K562 (cell line): Measurements from ENCODE around the gene TAAR5. TPM values are rescaled to one million over a fixed set of nuclear protein-coding genes. Genes with fewer than 3 reads are reported as not detected.

ENCODE experiments used
- ATAC-seq: fragments of 200-7000 bp; cut with Tn5 transposase; 3 replicates; pipeline ENCODE4 v1.9.1; 2020; ENCODE audit warnings: moderate library complexity
- BruUV-seq: library from RNA; stranded (reverse); fragments of 400-500 nt; replicated peaks from 2 replicates; lab custom pipeline; 2021; lab: Mats Ljungman, UMichigan
- CTCF ChIA-PET: fragments of 300-600 bp; formaldehyde crosslinking; extraction: SDS; loops from one replicate; lab custom pipeline; 2021; ENCODE audit warnings: low intra/inter-chr PET ratio; lab: Yijun Ruan, JAX
- POLR2A ChIA-PET: fragments of 300-600, 350-650 bp; sonication (Branson Sonifier 250); formaldehyde crosslinking; extraction: SDS; loops from one replicate; lab custom pipeline; 2021; ENCODE audit warnings: antibody characterized with exemption, inconsistent platforms; lab: Yijun Ruan, JAX
- DNase-seq, 4 experiments: peaks; one replicate each; pipeline versions ENCODE4 v3.0.0 to v3.0.0-alpha.2; 2011 to 2018; ENCODE audit warnings: low spot score in 3 of 4, mixed read lengths in 3 of 4; ENCODE audit errors: extremely low read depth in 1 of 4
- FAIRE-seq: peaks from 2 replicates; lab custom pipeline; 2011; peaks lifted over from hg19 to GRCh38; lab: Jason Lieb, UNC
- H2AFZ ChIP-seq: 2 replicates; pipeline ENCODE4 v1.6.0; 2011; ENCODE audit warnings: low read depth, low read length, control low read depth, inconsistent platforms
- H3K27ac ChIP-seq: fragments of 200-600 bp; 3 replicates; pipeline ENCODE4 v1.8.0; 2011; ENCODE audit warnings: low read depth, mild to moderate bottlenecking, control low read depth, inconsistent platforms, low read length, moderate library complexity, mixed read lengths; ENCODE audit errors: extremely low read depth
- H3K27me3 ChIP-seq, 2 experiments: fragments of 300-600 bp in 1 of 2; 2 replicates in 1 of 2; 3 replicates in 1 of 2; pipeline versions ENCODE4 v1.6.0 to v1.8.0; 2011; ENCODE audit warnings: inconsistent platforms in 2 of 2, low read length in 2 of 2, mild to moderate bottlenecking in 1 of 2, mixed read lengths in 1 of 2, moderate library complexity in 1 of 2; ENCODE audit not compliant: control insufficient read depth in 2 of 2, insufficient read depth in 2 of 2
- H3K36me3 ChIP-seq: fragments of 300-600 bp; 3 replicates; pipeline ENCODE4 v1.8.0; 2011; ENCODE audit warnings: mild to moderate bottlenecking, low read length, inconsistent platforms; ENCODE audit not compliant: control insufficient read depth, insufficient read depth
- H3K4me1 ChIP-seq, 2 experiments: fragments of 200-600 bp in 1 of 2; replicated peaks in 1 of 2; 2 replicates in 1 of 2; 3 replicates in 1 of 2; pipeline versions ENCODE4 v1.5.1 to v1.8.0; 2011; ENCODE audit warnings: inconsistent platforms in 2 of 2, low read length in 2 of 2, mild to moderate bottlenecking in 1 of 2, mixed read lengths in 1 of 2, moderate library complexity in 1 of 2; ENCODE audit not compliant: control insufficient read depth in 2 of 2, insufficient read depth in 2 of 2
- H3K4me2 ChIP-seq: 2 replicates; pipeline ENCODE4 v1.6.1; 2011; ENCODE audit warnings: low read length, control low read depth, inconsistent platforms, mixed read lengths; ENCODE audit not compliant: insufficient read depth
- H3K4me3 ChIP-seq: fragments of 200-600 bp; sonication (generic), shearing (Covaris generic); 2 replicates; pipeline ENCODE4 v1.5.1; 2016; ENCODE audit warnings: control low read depth, inconsistent platforms
- H3K79me2 ChIP-seq: fragments of 200-600 bp; 3 replicates; pipeline ENCODE4 v1.8.0; 2011; ENCODE audit warnings: low read length, inconsistent platforms; ENCODE audit not compliant: control insufficient read depth, insufficient read depth
- H3K9ac ChIP-seq, 2 experiments: 2 replicates each; pipeline versions ENCODE4 v1.6.0 to v1.6.1; 2011; ENCODE audit warnings: low read depth in 2 of 2, low read length in 2 of 2, control low read depth in 1 of 2, inconsistent platforms in 1 of 2, mild to moderate bottlenecking in 1 of 2, mixed read lengths in 1 of 2; ENCODE audit not compliant: insufficient read depth in 1 of 2
- H3K9me1 ChIP-seq: one replicate; pipeline ENCODE4 v1.6.0; 2011; ENCODE audit warnings: inconsistent platforms, mild to moderate bottlenecking, low read length, moderate library complexity; ENCODE audit not compliant: control insufficient read depth, insufficient read depth
- H3K9me3 ChIP-seq: replicated peaks from 2 replicates; pipeline ENCODE4 v1.5.1; 2011; ENCODE audit warnings: low read depth, low read length, inconsistent platforms; ENCODE audit not compliant: control insufficient read depth, insufficient read depth
- H4K20me1 ChIP-seq: replicated peaks from 2 replicates; pipeline ENCODE4 v1.6.1; 2011; ENCODE audit warnings: low read length, inconsistent platforms, mixed read lengths; ENCODE audit not compliant: control insufficient read depth, insufficient read depth
- BRD9 ChIP-seq: fragments of 450-650 bp; IDR thresholded peaks from 2 replicates; pipeline ENCODE4 v1.6.1; 2018; ENCODE audit warnings: low read depth; ENCODE audit not compliant: partially characterized antibody
- GTF2A2 ChIP-seq: IDR thresholded peaks from 2 replicates; pipeline ENCODE4 v1.6.1; 2016; ENCODE audit warnings: mild to moderate bottlenecking, missing genetic modification characterization, missing compliant biosample characterization
- HIVEP1 ChIP-seq: fragments of 250-450 bp; sonication (Bioruptor Pico); IDR thresholded peaks from 2 replicates; pipeline ENCODE4 v1.4.0; 2020; ENCODE audit warnings: mild to moderate bottlenecking
- KLF16 ChIP-seq: IDR thresholded peaks from 2 replicates; pipeline ENCODE4 v1.6.1; 2016; ENCODE audit warnings: antibody characterized with exemption
- TSC22D4 ChIP-seq: fragments of 450-650 bp; IDR thresholded peaks from 2 replicates; pipeline ENCODE4 v1.6.1; 2016; ENCODE audit warnings: missing genetic modification characterization, missing biosample characterization, control low read depth
- WGBS: fragments of 100-300 bp; shearing (Covaris generic); methylation state at CpG from one replicate; pipeline ENCODE4 v1.1.6; 2016; ENCODE audit warnings: low coverage, mixed read lengths; ENCODE audit not compliant: insufficient coverage; ENCODE audit errors: missing lambda C conversion rate; 5-methylcytosine and 5-hydroxymethylcytosine counted together
- in situ Hi-C: fragments of 300-500 bp; cut with MboI; formaldehyde crosslinking; loops from 4 replicates; pipeline ENCODE4 v1.15.0; 2018; ENCODE audit warnings: inconsistent platforms, mixed read lengths
- intact Hi-C: fragments of 100-400 bp; cut with micrococcal nuclease; formaldehyde crosslinking; loops from 2 replicates; pipeline ENCODE4 v1.14.2; 2022
- polyA plus RNA-seq, 8 experiments: library from polyadenylated mRNA; depleted of rRNA in 4 of 8; stranded (reverse) in 5 of 8; unstranded in 3 of 8; fragments of >200 nt; fragmentation: Nextera tagmentation in 2 of 8; fragmentation: Illumina TruSeq in 1 of 8; extraction: Ambion mirVana in 2 of 8; extraction: Trizol in 1 of 8; gene quantifications; 2 replicates each; pipeline versions ENCODE4 v1.2.1 to v1.2.3, GENCODE V29; 2011 to 2014; ENCODE audit warnings: inconsistent platforms in 1 of 8, missing spikeins in 1 of 8
- total RNA-seq, 7 experiments: library from RNA; depleted of rRNA in 6 of 7; stranded (reverse); fragments of >200 nt in 6 of 7; fragmentation: Illumina TruSeq in 2 of 7; extraction: Trizol in 2 of 7; gene quantifications; 2 replicates each; pipeline versions ENCODE4 v1.2.1 to v1.2.3, GENCODE V29; 2011 to 2021; ENCODE audit warnings: low replicate concordance in 1 of 7
- TF ChIP-seq, protein P1 (sequence below): fragments of 250-450 bp; sonication (Bioruptor Pico); IDR thresholded peaks from 2 replicates; pipeline ENCODE4 v1.4.0; 2020
- TF ChIP-seq, protein P2 (sequence below), 2 experiments: fragments of 250-450 bp in 1 of 2; fragments of 450-650 bp in 1 of 2; sonication (Bioruptor Pico) in 1 of 2; IDR thresholded peaks; 2 replicates each; pipeline versions ENCODE4 v1.6.1 to v1.8.0; 2016 to 2021; ENCODE audit warnings: mild to moderate bottlenecking in 2 of 2, moderate library complexity in 2 of 2, missing compliant biosample characterization in 1 of 2, missing genetic modification characterization in 1 of 2

Gene TAAR5
- total and polyA plus RNA-seq, 9 of the 15 experiments (the other 6 are each of a cell fraction or from before 2014, with no cell fraction given): not detected

DNA sequence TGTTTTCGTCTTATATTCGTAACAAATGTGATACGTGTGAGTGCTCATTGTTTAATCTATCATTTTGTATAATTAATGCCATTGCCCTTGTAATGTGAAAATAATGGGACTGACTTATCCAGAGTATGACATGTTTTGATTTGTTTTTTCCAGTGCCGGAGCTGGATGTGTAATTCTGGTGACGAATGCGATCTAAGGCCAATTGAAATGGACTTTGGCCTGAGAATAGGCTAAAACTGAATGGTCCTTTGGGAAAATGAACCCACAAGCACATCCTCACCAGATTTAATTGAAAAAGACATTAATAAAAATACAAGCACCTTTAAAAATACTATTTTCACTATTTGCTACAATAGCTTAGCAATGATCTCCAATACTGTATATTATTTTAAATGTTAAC, 6.7 kb upstream of the TAAR5 start:
- no peak for DNase-seq
- Histone ChIP-seq H3K79me2 (no peaks in the 10 kb centered on the region), H3K4me2 (no peak overlapping the region), H4K20me1 (no peaks in the 10 kb centered on the region), H3K9me1 (no peaks in the 10 kb centered on the region), H2AFZ (no peak overlapping the region), H3K27ac (no peak overlapping the region), H3K4me3 (no peak overlapping the region), H3K9ac (no peak overlapping the region), H3K9me3 (no peaks in the 10 kb centered on the region), H3K36me3 (no peaks in the 10 kb centered on the region), H3K27me3 (no peaks in the 10 kb centered on the region), H3K4me1 (no peaks in the 10 kb centered on the region)
- WGBS: under 1% methylated on average over 6 of the region's 6 CpGs
- no peak for FAIRE-seq
- POLR2A ChIA-PET: interaction anchor here (0.8 kb wide), 1 partner anchor 9 kb away, joined by 3 read pairs; no protein-coding TSS in a partner anchor
- no TSS peak for BruUV-seq
- no peak for TF ChIP-seq KLF16
- no peak for TF ChIP-seq GTF2A2 (tag)
- TF ChIP-seq TSC22D4 (tag): no peak
- TF ChIP-seq, protein P1, sequence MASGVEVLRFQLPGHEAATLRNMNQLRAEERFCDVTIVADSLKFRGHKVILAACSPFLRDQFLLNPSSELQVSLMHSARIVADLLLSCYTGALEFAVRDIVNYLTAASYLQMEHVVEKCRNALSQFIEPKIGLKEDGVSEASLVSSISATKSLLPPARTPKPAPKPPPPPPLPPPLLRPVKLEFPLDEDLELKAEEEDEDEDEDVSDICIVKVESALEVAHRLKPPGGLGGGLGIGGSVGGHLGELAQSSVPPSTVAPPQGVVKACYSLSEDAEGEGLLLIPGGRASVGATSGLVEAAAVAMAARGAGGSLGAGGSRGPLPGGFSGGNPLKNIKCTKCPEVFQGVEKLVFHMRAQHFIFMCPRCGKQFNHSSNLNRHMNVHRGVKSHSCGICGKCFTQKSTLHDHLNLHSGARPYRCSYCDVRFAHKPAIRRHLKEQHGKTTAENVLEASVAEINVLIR: no peak
- TF ChIP-seq, protein P2, sequence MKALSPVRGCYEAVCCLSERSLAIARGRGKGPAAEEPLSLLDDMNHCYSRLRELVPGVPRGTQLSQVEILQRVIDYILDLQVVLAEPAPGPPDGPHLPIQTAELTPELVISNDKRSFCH (CRISPR knock-in tag; IDR thresholded peaks at IDR 0.05): no peak
- TF ChIP-seq, protein P2 (tag; IDR thresholded peaks at IDR 0.05): no peak
- TF ChIP-seq HIVEP1 (CRISPR knock-in tag): no peak
- TF ChIP-seq BRD9: no peak
- ATAC-seq: no peak
- CTCF ChIA-PET: interaction anchor here (0.7 kb wide), 1 partner anchor 942 kb away, joined by 3 read pairs; no protein-coding TSS in a partner anchor
- in situ Hi-C loops (no loop called here), intact Hi-C loops (no loop called here)
